NCI-H1694 treated with DMSO at 0.1 percent for 48 hours (cell line): ENCODE measurements around the gene KCNQ1.

ENCODE experiments used
- DNase-seq: peaks from one replicate; lab custom pipeline; 2025; lab: John Stamatoyannopoulos, UW

KCNQ1 gene

GRCh38 chr11:2699531-2700414 is 255.0 kb downstream of the KCNQ1 start, which contains the start of gene KCNQ1OT1:
Gene KCNQ1OT1 (minus strand): TSS chr11:2699994.
- peak; percentile 65 for DNase-seq

- no peak for DNase-seq
These were observed 255.8 kb downstream of the KCNQ1 start for GRCh38 chr11:2700415-2701211.

GRCh38 chr11:2701230-2701629 is 256.4 kb downstream of the KCNQ1 start:
- DNase-seq = no peak

GRCh38 chr11:2701898-2702434 is 257.2 kb downstream of the KCNQ1 start:
- no peak for DNase-seq

GRCh38 chr11:2702771-2703362 is 258.1 kb downstream of the KCNQ1 start:
- no peak for DNase-seq

GRCh38 chr11:2703363-2704141 is 258.7 kb downstream of the KCNQ1 start:
- peak; percentile 5 for DNase-seq

GRCh38 chr11:2704356-2704755 is 259.5 kb downstream of the KCNQ1 start:
- DNase-seq = no peak

- no peak for DNase-seq
These were observed 260.2 kb downstream of the KCNQ1 start for GRCh38 chr11:2704896-2705606.

GRCh38 chr11:2706321-2706720 is 261.5 kb downstream of the KCNQ1 start:
- DNase-seq = no peak

- DNase-seq = no peak
These were observed 262.9 kb downstream of the KCNQ1 start for GRCh38 chr11:2707736-2708135.

GRCh38 chr11:2708151-2708581 is 263.4 kb downstream of the KCNQ1 start:
- no peak for DNase-seq

- no peak for DNase-seq
These were observed 264.0 kb downstream of the KCNQ1 start for GRCh38 chr11:2708757-2709281.

GRCh38 chr11:2709429-2709828 is 264.6 kb downstream of the KCNQ1 start:
- DNase-seq = no peak

GRCh38 chr11:2711161-2711560 is 266.4 kb downstream of the KCNQ1 start:
- DNase-seq = no peak

GRCh38 chr11:2713094-2713493 is 268.3 kb downstream of the KCNQ1 start:
- no peak for DNase-seq

- no peak for DNase-seq
These were observed 269.1 kb downstream of the KCNQ1 start for GRCh38 chr11:2713661-2714462.

GRCh38 chr11:2714463-2714800 is 269.6 kb downstream of the KCNQ1 start:
- no peak for DNase-seq

GRCh38 chr11:2714871-2715270 is 270.1 kb downstream of the KCNQ1 start:
- DNase-seq = no peak

GRCh38 chr11:2715716-2716350 is 271.0 kb downstream of the KCNQ1 start:
- no peak for DNase-seq
